ENCODE measurements around the gene BOC. TPM values are rescaled to one million over a fixed set of nuclear protein-coding genes. Genes with fewer than 3 reads are reported as not detected.

Gene BOC
- total and polyA plus RNA-seq, 2 of the 8 experiments (the other 6 are each of a cell fraction or from before 2014, with no cell fraction given): 6.9 to 9.3 TPM

- no peak overlapping the region for H3K23ac ChIP-seq (ENCODE audit: insufficient read length)
- H3K18ac ChIP-seq (ENCODE audit: extremely low read depth, low read length): no peak overlapping the region
- no peaks in the 10 kb centered on the region for H3K23me2 ChIP-seq (ENCODE audit: low read depth, low read length)
- FAIRE-seq (no peak), DNase-seq (ENCODE audit: low read depth in 1 of 2, low spot score in 2 of 2) (no peak)
- H4K20me1 ChIP-seq (replicated peaks in 1 of 2; ENCODE audit: control insufficient read depth in 1 of 2, insufficient read depth in 2 of 2, low read length in 2 of 2): no peaks in the 10 kb centered on the region
- H3K27me3 ChIP-seq (replicated peaks in 1 of 4; ENCODE audit: control insufficient read depth in 3 of 4, extremely low read depth in 1 of 4, insufficient read depth in 3 of 4, low read length in 3 of 4): no peaks in the 10 kb centered on the region
- no peak for TF ChIP-seq SIX5 (IDR thresholded peaks at IDR 0.05; ENCODE audit: low read depth, low read length)
- no peak for TF ChIP-seq BCL11A (IDR thresholded peaks at IDR 0.05; ENCODE audit: low read depth in 2 of 2, low read length in 2 of 2)
- no peak for TF ChIP-seq BRCA1 (IDR thresholded peaks at IDR 0.05; ENCODE audit: low read depth, low read length)
- TF ChIP-seq NRF1 (IDR thresholded peaks at IDR 0.05; ENCODE audit: low read depth, low read length): no peak
- TF ChIP-seq HDAC6 (IDR thresholded peaks at IDR 0.05; ENCODE audit: low read depth, low read length): no peak
- no peak overlapping the region for H2AFZ ChIP-seq (ENCODE audit: low read length)
- no peak overlapping the region for H4K5ac ChIP-seq (ENCODE audit: insufficient read length, low read depth, low read length)
- H2BK120ac ChIP-seq (replicated peaks; ENCODE audit: low read depth, low read length): no peak overlapping the region
- 0 out of 7 replicates have a peak, but pooled peaks cover 0 to 2% (median 0%) of the 10 kb centered on the region in 4 experiments for H3K4me1 ChIP-seq (replicated peaks in 1 of 4; ENCODE audit: control insufficient read depth in 3 of 4, insufficient read depth in 4 of 4, low read length in 3 of 4)
- H3K14ac ChIP-seq (ENCODE audit: insufficient read length): no peak overlapping the region
- H3K4me3 ChIP-seq (ENCODE audit: extremely low read depth in 1 of 4, insufficient read depth in 2 of 4, low read depth in 3 of 4, low read length in 4 of 4): no peak overlapping the region
- H3K79me2 ChIP-seq (ENCODE audit: control insufficient read depth in 1 of 2, insufficient read depth in 2 of 2, low read length in 2 of 2): no peaks in the 10 kb centered on the region
- H2BK20ac ChIP-seq (ENCODE audit: low read length): no peak overlapping the region
- no peaks in the 10 kb centered on the region for H3K79me1 ChIP-seq (ENCODE audit: low read depth, low read length)
- H3K36me3 ChIP-seq (ENCODE audit: control insufficient read depth in 2 of 4, insufficient read depth in 4 of 4, low read length in 3 of 4): no peaks in the 10 kb centered on the region
- no peak overlapping the region for H4K91ac ChIP-seq (replicated peaks; ENCODE audit: insufficient read length, low read length)
- 90% methylated on average over 3 of the region's 3 CpGs; no CpG with 5 or more reads in 1 of the 2 experiments for WGBS, 2 experiments (ENCODE audit: extremely low coverage in 1 of 2, insufficient coverage in 1 of 2, insufficient read length in 1 of 2, insufficient replicate concordance in 2 of 2, low coverage in 1 of 2, low lambda C conversion rate in 2 of 2, missing lambda C conversion rate in 1 of 2)
- no peaks in the 10 kb centered on the region for H3K9me3 ChIP-seq (ENCODE audit: insufficient read depth in 2 of 2, low read depth in 1 of 2, low read length in 1 of 2)
- no peak overlapping the region for H3K9ac ChIP-seq (replicated peaks in 1 of 4; ENCODE audit: extremely low read depth in 1 of 4, low read depth in 3 of 4, low read length in 3 of 4)
- H3K56ac ChIP-seq (replicated peaks; ENCODE audit: insufficient read length, low read depth, low read length): no peak overlapping the region
- no peak overlapping the region for H2BK15ac ChIP-seq (ENCODE audit: low read length)
- no peak overlapping the region for H2BK12ac ChIP-seq (ENCODE audit: low read depth, low read length)
- no peak overlapping the region for H3K27ac ChIP-seq (ENCODE audit: low read depth, low read length)
- H4K8ac ChIP-seq (ENCODE audit: extremely low read depth, insufficient read depth, low read length): no peak overlapping the region
- no peak overlapping the region for H3K4me2 ChIP-seq (ENCODE audit: insufficient read depth in 1 of 2, low read depth in 2 of 2, low read length in 2 of 2)
- H2BK5ac ChIP-seq (ENCODE audit: low read depth, low read length): no peak overlapping the region
- no peak overlapping the region for H2AK5ac ChIP-seq (ENCODE audit: low read depth, low read length)
- ChIA-PET CTCF (ENCODE audit: partially characterized antibody) (interaction anchor here (0.7 to 7.8 kb wide), 52 partner anchors 8 to 646 kb away, joined by 3 to 108 read pairs (median 6); partner anchors contain the start of gene BOC), POLR2A (ENCODE audit: partially characterized antibody) (no interaction called here)
- H3K4ac ChIP-seq (replicated peaks; ENCODE audit: insufficient read length, low read depth, low read length): no peak overlapping the region
Observed at GRCh38 chr3:113288881-113289280, 77.5 kb downstream of the BOC start.
